GM12892 (cell line): ENCODE results near the gene THAP9.

Experiments used
- POLR2A ChIP-seq: IDR thresholded peaks from 2 replicates; pipeline ENCODE4 v1.6.1; 2011; ENCODE audit warnings: low read depth, low read length, control low read depth
- POLR2AphosphoS5 ChIP-seq: IDR thresholded peaks from 2 replicates; pipeline ENCODE4 v1.6.1; 2011; ENCODE audit warnings: low read depth, low read length, control low read depth
- TAF1 ChIP-seq: IDR thresholded peaks from 2 replicates; pipeline ENCODE4 v1.6.1; 2011; ENCODE audit warnings: low read depth, mild to moderate bottlenecking, control low read depth, low read length, borderline replicate concordance

DNA sequence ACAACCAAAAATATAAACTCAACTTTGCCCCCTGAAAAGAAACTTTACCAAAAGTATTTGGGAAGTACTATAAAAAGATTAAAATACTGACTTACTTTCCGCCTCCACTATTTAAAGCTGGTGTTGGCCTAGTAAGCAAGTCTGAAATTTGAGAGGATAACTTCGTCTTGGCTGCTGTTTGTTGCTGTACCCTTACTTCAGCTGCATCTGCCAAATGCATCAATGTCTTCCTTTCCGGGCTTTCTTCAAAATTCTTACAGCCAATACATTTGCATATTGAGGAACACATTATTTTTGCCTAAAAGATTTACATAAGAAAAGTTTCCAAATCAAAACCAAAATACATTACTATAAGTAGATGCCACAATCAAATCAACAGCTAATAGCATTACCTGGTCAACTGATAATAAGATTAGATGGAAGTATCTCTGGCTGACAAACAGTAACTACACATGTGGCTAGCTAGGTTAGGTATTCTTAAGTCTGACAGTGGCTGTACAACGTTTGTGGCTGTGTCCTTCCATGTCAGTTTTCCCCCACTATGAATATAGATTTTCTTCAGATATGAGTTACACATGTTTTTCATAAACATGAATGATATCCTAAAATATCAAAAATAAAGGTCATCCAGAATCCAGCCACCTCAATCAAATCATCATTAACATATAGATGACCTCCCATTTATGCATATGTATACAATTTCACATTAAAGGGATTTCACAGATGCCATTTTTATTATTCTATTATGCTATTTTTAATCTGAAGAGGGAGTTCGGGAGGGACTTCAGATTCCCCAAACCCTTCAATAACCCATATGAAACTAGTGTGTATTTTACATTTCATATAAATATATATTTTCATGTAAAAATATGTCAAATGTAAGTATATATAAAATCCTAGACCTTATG is 30.6 kb downstream of the THAP9 start:
- TF ChIP-seq POLR2AphosphoS5 (no peak), POLR2A (no peak), TAF1 (no peak)
